GM10266 (cell line): ENCODE results near the gene SMAP1.

ENCODE experiments used
- DNase-seq: peaks from one replicate; pipeline ENCODE4 v3.0.0; 2012; ENCODE audit errors: extremely low spot score
- CTCF ChIP-seq: IDR thresholded peaks from 2 replicates; pipeline ENCODE4 v1.5.1; 2012; ENCODE audit warnings: mild to moderate bottlenecking, low read depth; ENCODE audit not compliant: control insufficient read depth, insufficient read depth; ENCODE audit errors: missing control alignments

The SMAP1 gene

GRCh38 chr6:70714716-70715257, 47.1 kb downstream of the SMAP1 start:
- no peak for DNase-seq
- no peak for TF ChIP-seq CTCF

GRCh38 chr6:70717038-70717801, 49.5 kb downstream of the SMAP1 start:
- no peak for TF ChIP-seq CTCF
- no peak for DNase-seq

- no peak for DNase-seq
- no peak for TF ChIP-seq CTCF
Observed at GRCh38 chr6:70724524-70724923, 56.8 kb downstream of the SMAP1 start.

DNA sequence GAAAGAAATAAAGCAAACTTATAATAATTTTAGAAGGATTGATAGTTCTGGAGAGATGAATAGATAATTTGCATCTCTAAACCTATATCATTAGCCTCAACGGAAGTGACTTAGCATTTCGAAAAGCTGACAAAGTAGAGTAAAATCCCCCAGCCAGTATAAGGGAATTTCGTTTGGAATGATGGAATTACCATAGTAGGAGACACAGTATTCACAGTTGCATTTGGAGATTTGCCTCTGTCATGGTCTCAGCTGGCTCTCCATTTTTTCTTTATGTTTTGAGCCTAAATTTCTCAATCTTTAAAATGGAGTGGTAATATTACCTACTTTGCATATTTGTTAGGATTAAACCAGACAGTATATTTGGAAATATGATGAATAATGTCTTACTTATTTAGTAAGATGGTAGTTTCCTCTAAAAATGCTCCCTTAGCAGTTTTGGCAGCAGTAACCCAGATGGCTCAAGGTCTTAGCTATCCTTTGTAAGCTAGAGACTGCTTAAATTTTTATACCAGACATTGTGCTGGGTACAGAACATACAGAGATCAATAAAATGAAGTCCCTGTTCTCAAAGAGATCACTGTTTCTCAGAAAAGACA, 58.2 kb downstream of the SMAP1 start:
- no peak for TF ChIP-seq CTCF
- no peak for DNase-seq

GRCh38 chr6:70734381-70734780, 66.7 kb downstream of the SMAP1 start:
- DNase-seq: no peak
- no peak for TF ChIP-seq CTCF

- DNase-seq: no peak
- TF ChIP-seq CTCF: no peak
Observed at GRCh38 chr6:70734979-70735378, 67.3 kb downstream of the SMAP1 start.

- DNase-seq: no peak
- no peak for TF ChIP-seq CTCF
Observed at GRCh38 chr6:70735513-70735912, 67.8 kb downstream of the SMAP1 start.
